SK-N-SH (cell line): ENCODE measurements around the gene PRKAG1. TPM values are rescaled to one million over a fixed set of nuclear protein-coding genes. Genes with fewer than 3 reads are reported as not detected.

ENCODE experiments used
- CTCF ChIA-PET: fragments of 300-600, 350-600 bp; formaldehyde crosslinking; extraction: SDS; loops from one replicate; lab custom pipeline; 2021; lab: Yijun Ruan, JAX
- POLR2A ChIA-PET: fragments of 350-600 bp; sonication (Branson Sonifier 250); formaldehyde crosslinking; extraction: SDS; loops from one replicate; lab custom pipeline; 2020; ENCODE audit warnings: antibody characterized with exemption, inconsistent platforms; lab: Yijun Ruan, JAX
- DNase-seq: peaks from one replicate; pipeline ENCODE4 v3.0.0; 2012
- H2AFZ ChIP-seq: fragments of 200-600 bp; sonication (generic); 2 replicates; pipeline ENCODE4 v1.8.1; 2016; ENCODE audit warnings: antibody characterized with exemption, mild to moderate bottlenecking, low read depth
- H3F3A ChIP-seq: fragments of 200-600 bp; sonication (generic); replicated peaks from 2 replicates; pipeline ENCODE3; 2016; ENCODE audit warnings: antibody characterized with exemption, mild to moderate bottlenecking; ENCODE audit not compliant: insufficient read depth
- H3K27ac ChIP-seq, 2 experiments: fragments of 200-500 bp in 1 of 2; fragments of 200-600 bp in 1 of 2; sonication (Bioruptor generic) in 1 of 2; sonication (generic), shearing (Covaris generic) in 1 of 2; 2 replicates each; pipeline versions ENCODE4 v1.5.1 to v1.6.1; 2014 to 2016; ENCODE audit warnings: low read depth in 2 of 2, inconsistent platforms in 1 of 2, low read length in 1 of 2, mild to moderate bottlenecking in 1 of 2, mixed read lengths in 1 of 2
- H3K27me3 ChIP-seq: fragments of 200-600 bp; sonication (generic), shearing (Covaris generic); 2 replicates; pipeline ENCODE4 v1.6.1; 2016; ENCODE audit warnings: mixed run types; ENCODE audit not compliant: insufficient read depth
- H3K36me3 ChIP-seq, 2 experiments: fragments of 200-500 bp in 1 of 2; fragments of 200-600 bp in 1 of 2; sonication (Bioruptor generic) in 1 of 2; sonication (generic) in 1 of 2; replicated peaks in 1 of 2; 2 replicates each; pipeline versions ENCODE3 to v1.5.1; 2014 to 2016; ENCODE audit warnings: low read length in 1 of 2, mild to moderate bottlenecking in 1 of 2; ENCODE audit not compliant: insufficient read depth in 2 of 2, control insufficient read depth in 1 of 2
- H3K4me1 ChIP-seq, 2 experiments: fragments of 200-500 bp in 1 of 2; fragments of 200-600 bp in 1 of 2; sonication (Bioruptor generic) in 1 of 2; sonication (generic), shearing (Covaris generic) in 1 of 2; 2 replicates each; pipeline versions ENCODE4 v1.5.1 to v1.6.1; 2014 to 2016; ENCODE audit warnings: low read depth in 1 of 2, low read length in 1 of 2, mixed run types in 1 of 2; ENCODE audit not compliant: insufficient read depth in 2 of 2, control insufficient read depth in 1 of 2
- H3K4me2 ChIP-seq: fragments of 200-600 bp; sonication (generic), shearing (Covaris generic); 2 replicates; pipeline ENCODE4 v1.6.1; 2017; ENCODE audit warnings: mixed run types
- H3K4me3 ChIP-seq, 2 experiments: fragments of 200-500 bp in 1 of 2; fragments of 200-600 bp in 1 of 2; sonication (Bioruptor generic) in 1 of 2; sonication (generic), shearing (Covaris generic) in 1 of 2; 2 replicates each; pipeline versions ENCODE4 v1.5.1 to v1.8.1; 2014 to 2016; ENCODE audit warnings: low read depth in 2 of 2, inconsistent platforms in 1 of 2, low read length in 1 of 2, mild to moderate bottlenecking in 1 of 2, mixed read lengths in 1 of 2, moderate library complexity in 1 of 2
- H3K79me2 ChIP-seq: fragments of 200-600 bp; sonication (generic); 2 replicates; pipeline ENCODE4 v1.8.1; 2017; ENCODE audit warnings: mild to moderate bottlenecking; ENCODE audit not compliant: insufficient read depth
- H3K9ac ChIP-seq: fragments of 200-600 bp; sonication (generic); 2 replicates; pipeline ENCODE4 v1.6.1; 2017; ENCODE audit warnings: mixed run types
- H3K9me2 ChIP-seq: fragments of 200-600 bp; sonication (generic); 2 replicates; pipeline ENCODE4 v1.6.1; 2017; ENCODE audit warnings: mixed run types
- H3K9me3 ChIP-seq: fragments of 200-600 bp; sonication (generic); 2 replicates; pipeline ENCODE4 v1.6.1; 2017; ENCODE audit warnings: mixed run types, mild to moderate bottlenecking, moderate library complexity
- H4K20me1 ChIP-seq: fragments of 200-600 bp; sonication (generic); 2 replicates; pipeline ENCODE4 v1.6.1; 2017; ENCODE audit warnings: mild to moderate bottlenecking, mixed run types; ENCODE audit not compliant: insufficient read depth
- CHD2 ChIP-seq: fragments of 150-350 bp; IDR thresholded peaks from 2 replicates; pipeline ENCODE4 v1.6.1; 2018; ENCODE audit warnings: low read length; ENCODE audit not compliant: partially characterized antibody
- EP300 ChIP-seq, 2 experiments: IDR thresholded peaks; 2 replicates each; pipeline versions ENCODE4 v1.4.0 to v1.6.1; 2012; ENCODE audit warnings: borderline replicate concordance in 1 of 2, low read depth in 1 of 2, low read length in 1 of 2
- EZH2phosphoT487 ChIP-seq: fragments of 200-600 bp; sonication (generic); IDR thresholded peaks from 2 replicates; pipeline ENCODE4 v1.6.1; 2017; ENCODE audit warnings: low read depth, mixed run types, mild to moderate bottlenecking, antibody characterized with exemption, moderate library complexity, borderline replicate concordance
- FOXJ3 ChIP-seq: sonication (generic); formaldehyde crosslinking; IDR thresholded peaks from 2 replicates; pipeline ENCODE4 v1.5.1; 2020; ENCODE audit warnings: mild to moderate bottlenecking, missing genetic modification reagents
- GABPA ChIP-seq: IDR thresholded peaks from 2 replicates; pipeline ENCODE4 v1.4.0; 2012; ENCODE audit warnings: low read depth, mild to moderate bottlenecking
- GATA2 ChIP-seq: sonication (generic); formaldehyde crosslinking; IDR thresholded peaks from 2 replicates; pipeline ENCODE4 v1.5.0; 2020; ENCODE audit warnings: mild to moderate bottlenecking, missing genetic modification reagents
- JUND ChIP-seq: IDR thresholded peaks from 2 replicates; pipeline ENCODE4 v1.4.0; 2012
- MAX ChIP-seq: IDR thresholded peaks from 2 replicates; pipeline ENCODE4 v1.4.0; 2012; ENCODE audit warnings: low read depth
- MXI1 ChIP-seq: IDR thresholded peaks from 2 replicates; pipeline ENCODE4 v1.6.1; 2012; ENCODE audit warnings: mild to moderate bottlenecking, low read depth, low read length, improper control_type of control experiment
- PBX3 ChIP-seq: IDR thresholded peaks from 2 replicates; pipeline ENCODE4; 2012
- POLR2AphosphoS5 ChIP-seq: IDR thresholded peaks from 2 replicates; pipeline ENCODE4 v1.6.1; 2012; ENCODE audit warnings: low read depth, low read length
- RAD21 ChIP-seq: IDR thresholded peaks from 2 replicates; pipeline ENCODE4 v1.6.1; 2012; ENCODE audit warnings: mild to moderate bottlenecking, low read length
- RCOR1 ChIP-seq: fragments of 150-350 bp; IDR thresholded peaks from 2 replicates; pipeline ENCODE4 v1.6.1; 2017; ENCODE audit warnings: antibody characterized with exemption, low read length
- SMC3 ChIP-seq: IDR thresholded peaks from 2 replicates; pipeline ENCODE4 v1.6.1; 2012; ENCODE audit warnings: low read depth, low read length, improper control_type of control experiment
- TCF12 ChIP-seq: IDR thresholded peaks from 2 replicates; pipeline ENCODE4 v1.4.0; 2012
- USF1 ChIP-seq: IDR thresholded peaks from 2 replicates; pipeline ENCODE4 v1.4.0; 2012; ENCODE audit warnings: low read depth, borderline replicate concordance
- USF2 ChIP-seq: fragments of 150-350 bp; IDR thresholded peaks from 2 replicates; pipeline ENCODE4 v1.6.1; 2017; ENCODE audit warnings: antibody characterized with exemption, low read length, low read depth, borderline replicate concordance
- YY1 ChIP-seq: IDR thresholded peaks from 2 replicates; pipeline ENCODE4 v1.4.0; 2012; ENCODE audit warnings: low read depth, mild to moderate bottlenecking
- WGBS: methylation state at CpG from one replicate; pipeline ENCODE4 v1.1.6; 2017; ENCODE audit warnings: low lambda C conversion rate; 5-methylcytosine and 5-hydroxymethylcytosine counted together
- polyA plus RNA-seq, 3 experiments: library from polyadenylated mRNA; depleted of rRNA; stranded (reverse); fragments of >200 nt; gene quantifications; 2 replicates each; pipeline ENCODE4 v1.2.3, GENCODE V29; 2012

PRKAG1 gene
- polyA plus RNA-seq, 1 of the 3 experiments (the other 2 are of a cell fraction): 75.1 TPM

- DNase-seq: no peak
- Histone ChIP-seq H3K4me1 (peaks cover 0 to 13% of the 10 kb centered on the region in 2 experiments; a peak in 1 of 4 replicates), H3K79me2 (no peaks in the 10 kb centered on the region), H3K4me3 (no peak overlapping the region), H3K27me3 (peaks cover 42% of the 10 kb centered on the region; the same call in 1 of the 2 replicates), H3K9me3 (no peaks in the 10 kb centered on the region), H3K9ac (no peak overlapping the region), H3K9me2 (no peaks in the 10 kb centered on the region), H3K36me3 (no peaks in the 10 kb centered on the region), H4K20me1 (no peaks in the 10 kb centered on the region), H3K4me2 (no peak overlapping the region), H3F3A (peaks cover 3% of the 10 kb centered on the region), H2AFZ (no peak overlapping the region), H3K27ac (no peak overlapping the region)
- 75% methylated on average over 7 of the region's 7 CpGs for WGBS
- CTCF ChIA-PET: interaction anchor here (1.0 to 32.2 kb wide), 8 partner anchors 10 to 115 kb away, joined by 3 to 935 read pairs (median 4); partner anchors contain the start of genes ARF3, DDN and WNT1
- TF ChIP-seq CHD2 (no peak), POLR2AphosphoS5 (no peak), JUND (no peak), MAX (no peak), USF1 (no peak), RAD21 (no peak)
- POLR2A ChIA-PET: no interaction called here
Observed at GRCh38 chr12:48967991-48968390, 50.6 kb downstream of the PRKAG1 start.

GRCh38 chr12:48966177-48966895 is 52.2 kb downstream of the PRKAG1 start:
- Histone ChIP-seq H3K9me2 (no peaks in the 10 kb centered on the region), H3K4me1 (peaks cover 0 to 9% of the 10 kb centered on the region in 2 experiments; a peak in 1 of 4 replicates), H3K27ac (no peak overlapping the region), H2AFZ (no peak overlapping the region), H4K20me1 (no peaks in the 10 kb centered on the region), H3K4me2 (no peak overlapping the region), H3K79me2 (no peaks in the 10 kb centered on the region), H3K4me3 (no peak overlapping the region), H3K9ac (no peak overlapping the region), H3K27me3 (peaks cover 36% of the 10 kb centered on the region; the same call in 1 of the 2 replicates), H3K9me3 (no peaks in the 10 kb centered on the region), H3F3A (no peaks in the 10 kb centered on the region), H3K36me3 (no peaks in the 10 kb centered on the region)
- ChIA-PET POLR2A (interaction anchor here (0.5 kb wide), 1 partner anchor 10 kb away, joined by 3 read pairs; no protein-coding TSS in a partner anchor), CTCF (interaction anchor here (0.7 to 32.2 kb wide), 6 partner anchors 9 to 113 kb away, joined by 3 to 935 read pairs (median 3); partner anchors contain the start of genes ARF3, DDN and WNT1)
- WGBS: 59% methylated on average over 17 of the region's 20 CpGs
- no peak for TF ChIP-seq SMC3
- no peak for TF ChIP-seq PBX3
- TF ChIP-seq GABPA: no peak
- no peak for TF ChIP-seq MXI1
- no peak for TF ChIP-seq RCOR1
- TF ChIP-seq POLR2AphosphoS5: no peak
- TF ChIP-seq USF2: no peak
- TF ChIP-seq FOXJ3 (CRISPR knock-in tag): no peak
- TF ChIP-seq EZH2phosphoT487: no peak
- TF ChIP-seq TCF12: no peak
- no peak for TF ChIP-seq CHD2
- TF ChIP-seq MAX: no peak
- TF ChIP-seq EP300 (IDR thresholded peaks at IDR 0.05; ENCODE audit: borderline replicate concordance in 1 of 2, low read depth in 1 of 2, low read length in 1 of 2): no peak
- no peak for TF ChIP-seq YY1
- TF ChIP-seq GATA2 (CRISPR knock-in tag): no peak
- no peak for DNase-seq
